ENCODE measurements around the gene PIK3R6. TPM values are rescaled to one million over a fixed set of nuclear protein-coding genes. Genes with fewer than 3 reads are reported as not detected.

Gene PIK3R6
- total and polyA plus RNA-seq, 2 of the 13 experiments (the other 11 are each of a cell fraction or from before 2014, with no cell fraction given): not detected

DNA sequence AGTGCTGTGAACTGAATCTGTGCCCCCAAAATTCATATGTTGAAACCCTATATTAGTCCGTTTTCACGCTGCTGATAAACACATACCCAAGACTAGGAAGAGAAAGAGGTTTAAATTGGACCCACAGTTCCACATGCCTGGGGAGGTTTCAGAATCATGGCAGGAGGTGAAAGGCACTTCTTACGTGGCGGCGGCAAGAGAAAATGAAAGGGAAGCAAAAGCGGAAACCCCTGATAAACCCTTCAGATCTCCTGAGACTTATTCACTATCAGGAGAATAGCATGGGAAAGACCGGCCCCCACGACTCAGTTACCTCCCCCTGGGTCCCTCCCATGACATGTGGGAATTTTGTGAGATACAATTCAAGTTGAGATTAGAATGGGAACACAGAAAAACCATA, 105.5 kb downstream of the PIK3R6 start:
- intact Hi-C loops (cut with micrococcal nuclease; ENCODE audit: unreplicated experiment): no loop called here
- no peak overlapping the region for H2AFZ ChIP-seq (ENCODE audit: low read length)
- BruUV-seq (replicated peaks): no TSS peak
- WGBS (ENCODE audit: low lambda C conversion rate): 47% methylated on average over 8 of the region's 8 CpGs
- FAIRE-seq (no peak), DNase-seq (ENCODE audit: low spot score) (no peak), ATAC-seq (no peak)
- no peaks in the 10 kb centered on the region for H4K20me1 ChIP-seq (ENCODE audit: insufficient read depth, low read length)
- H3K4me2 ChIP-seq (ENCODE audit: low read depth, low read length): no peak overlapping the region
- no peak overlapping the region for H3K4me3 ChIP-seq (replicated peaks in 1 of 3; ENCODE audit: insufficient read depth in 1 of 3, low read depth in 2 of 3, low read length in 3 of 3)
- in situ Hi-C loops (cut with HindIII; ENCODE audit: extremely low pct_ligation_motif_present, low pct_unique_long_range_greater_than_20kb): no loop called here
- H3K9me3 ChIP-seq (ENCODE audit: low read length): no peaks in the 10 kb centered on the region
- H3K27ac ChIP-seq (ENCODE audit: extremely low read length, insufficient read depth, low read length): no peak overlapping the region
- H3K4me1 ChIP-seq (ENCODE audit: insufficient read depth, low read length): no peaks in the 10 kb centered on the region
- TF ChIP-seq CBX2 (IDR thresholded peaks at IDR 0.05; ENCODE audit: low read depth, low read length): no peak
- TF ChIP-seq CBX2 (CRISPR knock-in tag; IDR thresholded peaks at IDR 0.05; ENCODE audit: low read depth): no peak
- TF ChIP-seq, protein P1, sequence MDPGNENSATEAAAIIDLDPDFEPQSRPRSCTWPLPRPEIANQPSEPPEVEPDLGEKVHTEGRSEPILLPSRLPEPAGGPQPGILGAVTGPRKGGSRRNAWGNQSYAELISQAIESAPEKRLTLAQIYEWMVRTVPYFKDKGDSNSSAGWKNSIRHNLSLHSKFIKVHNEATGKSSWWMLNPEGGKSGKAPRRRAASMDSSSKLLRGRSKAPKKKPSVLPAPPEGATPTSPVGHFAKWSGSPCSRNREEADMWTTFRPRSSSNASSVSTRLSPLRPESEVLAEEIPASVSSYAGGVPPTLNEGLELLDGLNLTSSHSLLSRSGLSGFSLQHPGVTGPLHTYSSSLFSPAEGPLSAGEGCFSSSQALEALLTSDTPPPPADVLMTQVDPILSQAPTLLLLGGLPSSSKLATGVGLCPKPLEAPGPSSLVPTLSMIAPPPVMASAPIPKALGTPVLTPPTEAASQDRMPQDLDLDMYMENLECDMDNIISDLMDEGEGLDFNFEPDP (CRISPR knock-in tag; conservative IDR thresholded peaks at IDR 0.05): no peak
- TF ChIP-seq, protein P2, sequence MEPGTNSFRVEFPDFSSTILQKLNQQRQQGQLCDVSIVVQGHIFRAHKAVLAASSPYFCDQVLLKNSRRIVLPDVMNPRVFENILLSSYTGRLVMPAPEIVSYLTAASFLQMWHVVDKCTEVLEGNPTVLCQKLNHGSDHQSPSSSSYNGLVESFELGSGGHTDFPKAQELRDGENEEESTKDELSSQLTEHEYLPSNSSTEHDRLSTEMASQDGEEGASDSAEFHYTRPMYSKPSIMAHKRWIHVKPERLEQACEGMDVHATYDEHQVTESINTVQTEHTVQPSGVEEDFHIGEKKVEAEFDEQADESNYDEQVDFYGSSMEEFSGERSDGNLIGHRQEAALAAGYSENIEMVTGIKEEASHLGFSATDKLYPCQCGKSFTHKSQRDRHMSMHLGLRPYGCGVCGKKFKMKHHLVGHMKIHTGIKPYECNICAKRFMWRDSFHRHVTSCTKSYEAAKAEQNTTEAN (CRISPR knock-in tag; conservative IDR thresholded peaks at IDR 0.05): no peak
- no peak for TF ChIP-seq ARNTL (CRISPR knock-in tag; IDR thresholded peaks at IDR 0.05)
- TF ChIP-seq GLI4 (CRISPR knock-in tag; IDR thresholded peaks at IDR 0.05; ENCODE audit: borderline replicate concordance): no peak
- TF ChIP-seq ZMYM2 (CRISPR knock-in tag; IDR thresholded peaks at IDR 0.05): no peak
- no peak for TF ChIP-seq GZF1 (CRISPR knock-in tag; IDR thresholded peaks at IDR 0.05)
- no peak for TF ChIP-seq NRL (CRISPR knock-in tag; IDR thresholded peaks at IDR 0.05; ENCODE audit: borderline replicate concordance)
- no peak for TF ChIP-seq ZNF780A (CRISPR knock-in tag; IDR thresholded peaks at IDR 0.05)
- TF ChIP-seq, protein P3, sequence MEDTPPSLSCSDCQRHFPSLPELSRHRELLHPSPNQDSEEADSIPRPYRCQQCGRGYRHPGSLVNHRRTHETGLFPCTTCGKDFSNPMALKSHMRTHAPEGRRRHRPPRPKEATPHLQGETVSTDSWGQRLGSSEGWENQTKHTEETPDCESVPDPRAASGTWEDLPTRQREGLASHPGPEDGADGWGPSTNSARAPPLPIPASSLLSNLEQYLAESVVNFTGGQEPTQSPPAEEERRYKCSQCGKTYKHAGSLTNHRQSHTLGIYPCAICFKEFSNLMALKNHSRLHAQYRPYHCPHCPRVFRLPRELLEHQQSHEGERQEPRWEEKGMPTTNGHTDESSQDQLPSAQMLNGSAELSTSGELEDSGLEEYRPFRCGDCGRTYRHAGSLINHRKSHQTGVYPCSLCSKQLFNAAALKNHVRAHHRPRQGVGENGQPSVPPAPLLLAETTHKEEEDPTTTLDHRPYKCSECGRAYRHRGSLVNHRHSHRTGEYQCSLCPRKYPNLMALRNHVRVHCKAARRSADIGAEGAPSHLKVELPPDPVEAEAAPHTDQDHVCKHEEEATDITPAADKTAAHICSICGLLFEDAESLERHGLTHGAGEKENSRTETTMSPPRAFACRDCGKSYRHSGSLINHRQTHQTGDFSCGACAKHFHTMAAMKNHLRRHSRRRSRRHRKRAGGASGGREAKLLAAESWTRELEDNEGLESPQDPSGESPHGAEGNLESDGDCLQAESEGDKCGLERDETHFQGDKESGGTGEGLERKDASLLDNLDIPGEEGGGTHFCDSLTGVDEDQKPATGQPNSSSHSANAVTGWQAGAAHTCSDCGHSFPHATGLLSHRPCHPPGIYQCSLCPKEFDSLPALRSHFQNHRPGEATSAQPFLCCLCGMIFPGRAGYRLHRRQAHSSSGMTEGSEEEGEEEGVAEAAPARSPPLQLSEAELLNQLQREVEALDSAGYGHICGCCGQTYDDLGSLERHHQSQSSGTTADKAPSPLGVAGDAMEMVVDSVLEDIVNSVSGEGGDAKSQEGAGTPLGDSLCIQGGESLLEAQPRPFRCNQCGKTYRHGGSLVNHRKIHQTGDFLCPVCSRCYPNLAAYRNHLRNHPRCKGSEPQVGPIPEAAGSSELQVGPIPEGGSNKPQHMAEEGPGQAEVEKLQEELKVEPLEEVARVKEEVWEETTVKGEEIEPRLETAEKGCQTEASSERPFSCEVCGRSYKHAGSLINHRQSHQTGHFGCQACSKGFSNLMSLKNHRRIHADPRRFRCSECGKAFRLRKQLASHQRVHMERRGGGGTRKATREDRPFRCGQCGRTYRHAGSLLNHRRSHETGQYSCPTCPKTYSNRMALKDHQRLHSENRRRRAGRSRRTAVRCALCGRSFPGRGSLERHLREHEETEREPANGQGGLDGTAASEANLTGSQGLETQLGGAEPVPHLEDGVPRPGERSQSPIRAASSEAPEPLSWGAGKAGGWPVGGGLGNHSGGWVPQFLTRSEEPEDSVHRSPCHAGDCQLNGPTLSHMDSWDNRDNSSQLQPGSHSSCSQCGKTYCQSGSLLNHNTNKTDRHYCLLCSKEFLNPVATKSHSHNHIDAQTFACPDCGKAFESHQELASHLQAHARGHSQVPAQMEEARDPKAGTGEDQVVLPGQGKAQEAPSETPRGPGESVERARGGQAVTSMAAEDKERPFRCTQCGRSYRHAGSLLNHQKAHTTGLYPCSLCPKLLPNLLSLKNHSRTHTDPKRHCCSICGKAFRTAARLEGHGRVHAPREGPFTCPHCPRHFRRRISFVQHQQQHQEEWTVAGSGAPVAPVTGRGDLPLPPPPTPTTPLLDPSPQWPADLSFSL (CRISPR knock-in tag; IDR thresholded peaks at IDR 0.05): no peak
- no peak for TF ChIP-seq ZNF530 (CRISPR knock-in tag; IDR thresholded peaks at IDR 0.05; ENCODE audit: low read depth)
- TF ChIP-seq ZFP1 (CRISPR knock-in tag; IDR thresholded peaks at IDR 0.05): no peak
- TF ChIP-seq, protein P4, sequence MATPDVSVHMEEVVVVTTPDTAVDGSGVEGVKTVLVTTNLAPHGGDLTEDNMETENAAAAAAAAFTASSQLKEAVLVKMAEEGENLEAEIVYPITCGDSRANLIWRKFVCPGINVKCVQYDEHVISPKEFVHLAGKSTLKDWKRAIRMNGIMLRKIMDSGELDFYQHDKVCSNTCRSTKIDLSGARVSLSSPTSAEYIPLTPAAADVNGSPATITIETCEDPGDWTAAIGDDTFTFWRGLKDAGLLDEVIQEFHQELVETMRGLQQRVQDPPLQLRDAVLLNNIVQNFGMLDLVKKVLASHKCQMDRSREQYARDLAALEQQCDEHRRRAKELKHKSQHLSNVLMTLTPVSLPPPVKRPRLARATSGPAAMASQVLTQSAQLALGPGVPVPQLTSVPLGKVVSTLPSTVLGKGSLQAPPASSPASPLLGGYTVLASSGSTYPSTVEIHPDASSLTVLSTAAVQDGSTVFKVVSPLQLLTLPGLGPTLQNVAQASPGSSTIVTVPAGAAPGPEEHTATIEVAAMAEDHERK (CRISPR knock-in tag; IDR thresholded peaks at IDR 0.05; ENCODE audit: low read depth): no peak
- TF ChIP-seq ZNF510 (CRISPR knock-in tag; IDR thresholded peaks at IDR 0.05; ENCODE audit: low read depth): no peak
- peaks cover 3 to 56% of the 10 kb centered on the region in 2 experiments for H3K27me3 ChIP-seq (ENCODE audit: control insufficient read depth in 1 of 2, insufficient read depth in 2 of 2, low read length in 2 of 2)
- CTCF ChIA-PET (ENCODE audit: low intra/inter-chr PET ratio, low total read pairs): no interaction called here
- POLR2A ChIA-PET: no interaction called here
- H3K9ac ChIP-seq (ENCODE audit: insufficient read depth, low read depth, low read length): no peak overlapping the region
- no peaks in the 10 kb centered on the region for H3K36me3 ChIP-seq (replicated peaks in 1 of 2; ENCODE audit: control insufficient read depth in 1 of 2, insufficient read depth in 2 of 2, low read length in 2 of 2)
- H3K79me2 ChIP-seq (ENCODE audit: insufficient read depth, low read length): no peaks in the 10 kb centered on the region

Data from HepG2 (cell line).